Measurements from ENCODE around the gene PSMD5.

- TF ChIP-seq CTCF (IDR thresholded peaks at IDR 0.05; ENCODE audit: low read depth, low read length, poor library complexity, severe bottlenecking) (no peak), EZH2phosphoT487 (IDR thresholded peaks at IDR 0.05; ENCODE audit: borderline replicate concordance, low read length) (no peak)
Measured at GRCh38 chr9:120852240-120853010, 9.7 kb upstream of the PSMD5 start.
